Neuronal stem cell (in vitro differentiated cells): Measurements from ENCODE around the gene ZNF407.

ENCODE experiments used
- DNase-seq: peaks from one replicate; pipeline ENCODE4 v3.0.0-alpha.2; 2013; ENCODE audit warnings: low spot score
- H2AFZ ChIP-seq: one replicate; pipeline ENCODE4 v1.6.1; 2013; ENCODE audit warnings: mild to moderate bottlenecking, low read length, inconsistent platforms
- H2AK5ac ChIP-seq: 2 replicates; pipeline ENCODE4 v1.6.1; 2013; ENCODE audit warnings: low read depth, mild to moderate bottlenecking, inconsistent platforms, low read length, moderate library complexity, mixed read lengths
- H2BK120ac ChIP-seq: 2 replicates; pipeline ENCODE4 v1.6.1; 2013; ENCODE audit warnings: low read depth, mild to moderate bottlenecking, inconsistent platforms, low read length, moderate library complexity, mixed read lengths
- H2BK12ac ChIP-seq: one replicate; pipeline ENCODE4 v1.6.1; 2013; ENCODE audit warnings: low read length, inconsistent platforms
- H2BK15ac ChIP-seq: 2 replicates; pipeline ENCODE4 v1.6.1; 2013; ENCODE audit warnings: mild to moderate bottlenecking, low read length, inconsistent platforms, mixed read lengths
- H2BK5ac ChIP-seq: one replicate; pipeline ENCODE4 v1.6.1; 2013; ENCODE audit warnings: inconsistent platforms, mild to moderate bottlenecking, low read length, moderate library complexity
- H3K14ac ChIP-seq: one replicate; pipeline ENCODE4 v1.6.1; 2013; ENCODE audit warnings: low read length, inconsistent platforms
- H3K18ac ChIP-seq: 2 replicates; pipeline ENCODE4 v1.6.1; 2013; ENCODE audit warnings: low read length, inconsistent platforms
- H3K23ac ChIP-seq: 2 replicates; pipeline ENCODE4 v1.6.1; 2013; ENCODE audit warnings: low read depth, mild to moderate bottlenecking, mixed read lengths, low read length, inconsistent platforms; ENCODE audit not compliant: poor library complexity
- H3K27ac ChIP-seq: replicated peaks from 3 replicates; pipeline ENCODE4 v1.5.1; 2013; ENCODE audit warnings: low read length, inconsistent platforms
- H3K27me3 ChIP-seq, 3 experiments: 2 replicates each; pipeline ENCODE4 v1.6.1; 2013; ENCODE audit warnings: low read length in 3 of 3, mild to moderate bottlenecking in 2 of 3, inconsistent platforms in 1 of 3, low read depth in 1 of 3, mixed read lengths in 1 of 3, moderate library complexity in 1 of 3; ENCODE audit not compliant: control insufficient read depth in 3 of 3, insufficient read depth in 3 of 3
- H3K36me3 ChIP-seq, 2 donors: replicated peaks in 1 of 2; 2 replicates each; pipeline ENCODE4 v1.6.1; 2013; ENCODE audit warnings: low read length in 2 of 2; ENCODE audit not compliant: control insufficient read depth in 2 of 2, insufficient read depth in 2 of 2
- H3K4ac ChIP-seq: 2 replicates; pipeline ENCODE4 v1.6.1; 2013; ENCODE audit warnings: inconsistent platforms, mild to moderate bottlenecking, low read length, moderate library complexity
- H3K4me1 ChIP-seq, 2 donors: 1 replicate in 1 of 2; 2 replicates in 1 of 2; pipeline ENCODE4 v1.6.1; 2013; ENCODE audit warnings: low read length in 2 of 2, low read depth in 1 of 2; ENCODE audit not compliant: control insufficient read depth in 2 of 2, insufficient read depth in 1 of 2
- H3K4me2 ChIP-seq: one replicate; pipeline ENCODE4 v1.6.1; 2013; ENCODE audit warnings: mild to moderate bottlenecking, low read length, inconsistent platforms; ENCODE audit not compliant: insufficient read depth, poor library complexity, severe bottlenecking
- H3K4me3 ChIP-seq, 2 donors: 2 replicates each; pipeline ENCODE4 v1.5.1; 2013; ENCODE audit warnings: low read length in 2 of 2, mild to moderate bottlenecking in 2 of 2, inconsistent platforms in 1 of 2, moderate library complexity in 1 of 2
- H3K79me1 ChIP-seq: one replicate; pipeline ENCODE4 v1.6.1; 2013; ENCODE audit warnings: low read depth, mild to moderate bottlenecking, inconsistent platforms, low read length, moderate library complexity
- H3K9ac ChIP-seq: one replicate; pipeline ENCODE4 v1.6.1; 2013; ENCODE audit warnings: mild to moderate bottlenecking, low read depth, low read length, inconsistent platforms; ENCODE audit not compliant: poor library complexity
- H3K9me3 ChIP-seq, 2 donors: replicated peaks in 1 of 2; 2 replicates each; pipeline versions ENCODE3 to v1.6.1; 2013; ENCODE audit warnings: low read length in 2 of 2, mild to moderate bottlenecking in 2 of 2, inconsistent platforms in 1 of 2, low read depth in 1 of 2, mixed read lengths in 1 of 2, moderate library complexity in 1 of 2; ENCODE audit not compliant: control insufficient read depth in 2 of 2, insufficient read depth in 1 of 2
- H4K8ac ChIP-seq: one replicate; pipeline ENCODE4 v1.6.1; 2013; ENCODE audit warnings: low read depth, mild to moderate bottlenecking, inconsistent platforms, low read length, moderate library complexity
- H4K91ac ChIP-seq: one replicate; pipeline ENCODE4 v1.6.1; 2013; ENCODE audit warnings: low read length, low read depth, mild to moderate bottlenecking, inconsistent platforms; ENCODE audit not compliant: poor library complexity
- WGBS, 2 donors: extraction: QIAGEN DNeasy Blood & Tissue Kit; methylation state at CpG; one replicate each; pipeline ENCODE4 v1.1.7; 2013; ENCODE audit warnings: missing lambda C conversion rate in 2 of 2, mixed read lengths in 1 of 2; ENCODE audit not compliant: insufficient read length in 2 of 2, insufficient replicate concordance in 1 of 2; ENCODE audit errors: extremely low coverage in 2 of 2; 5-methylcytosine and 5-hydroxymethylcytosine counted together

ZNF407 gene

DNA sequence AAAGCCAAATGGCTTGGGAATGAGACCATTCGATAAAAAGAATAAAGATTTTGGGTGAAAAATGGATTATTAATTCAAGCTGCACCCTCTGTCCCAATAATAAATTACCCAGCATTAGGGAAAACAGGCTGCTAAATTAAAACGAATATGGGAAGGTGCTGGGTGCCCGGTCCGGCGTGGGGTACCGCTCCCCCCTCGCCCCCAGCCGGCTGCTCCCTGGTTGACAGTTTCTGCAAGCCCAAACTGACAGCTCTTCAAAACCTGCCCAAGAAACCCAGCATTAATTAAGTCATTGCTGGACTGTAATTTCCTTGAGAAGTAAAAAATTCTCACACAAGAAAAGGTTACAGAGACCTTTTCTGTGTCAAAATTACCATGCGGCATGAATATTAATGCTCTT, 512.6 kb downstream of the ZNF407 start:
- H3K79me1 ChIP-seq: no peaks in the 10 kb centered on the region
- no peaks in the 10 kb centered on the region for H3K27me3 ChIP-seq
- H2AFZ ChIP-seq: no peak overlapping the region
- no peaks in the 10 kb centered on the region for H3K9me3 ChIP-seq
- no peak overlapping the region for H3K27ac ChIP-seq
- no peak for DNase-seq
- no peak overlapping the region for H2BK12ac ChIP-seq
- H2AK5ac ChIP-seq: no peak overlapping the region
- H2BK5ac ChIP-seq: no peak overlapping the region
- no peak overlapping the region for H3K14ac ChIP-seq
- H3K9ac ChIP-seq: no peak overlapping the region
- no peaks in the 10 kb centered on the region for H3K4me1 ChIP-seq
- no CpG with 5 or more reads among the region's 9 CpGs for WGBS, 2 donors
- no peak overlapping the region for H3K4ac ChIP-seq
- H3K4me3 ChIP-seq: no peak overlapping the region
- no peak overlapping the region for H3K4me2 ChIP-seq
- H3K36me3 ChIP-seq: no peaks in the 10 kb centered on the region
- no peak overlapping the region for H2BK15ac ChIP-seq
- H2BK120ac ChIP-seq: no peak overlapping the region
- no peak overlapping the region for H3K23ac ChIP-seq
- no peak overlapping the region for H3K18ac ChIP-seq
- H4K8ac ChIP-seq: no peak overlapping the region
- no peak overlapping the region for H4K91ac ChIP-seq

DNA sequence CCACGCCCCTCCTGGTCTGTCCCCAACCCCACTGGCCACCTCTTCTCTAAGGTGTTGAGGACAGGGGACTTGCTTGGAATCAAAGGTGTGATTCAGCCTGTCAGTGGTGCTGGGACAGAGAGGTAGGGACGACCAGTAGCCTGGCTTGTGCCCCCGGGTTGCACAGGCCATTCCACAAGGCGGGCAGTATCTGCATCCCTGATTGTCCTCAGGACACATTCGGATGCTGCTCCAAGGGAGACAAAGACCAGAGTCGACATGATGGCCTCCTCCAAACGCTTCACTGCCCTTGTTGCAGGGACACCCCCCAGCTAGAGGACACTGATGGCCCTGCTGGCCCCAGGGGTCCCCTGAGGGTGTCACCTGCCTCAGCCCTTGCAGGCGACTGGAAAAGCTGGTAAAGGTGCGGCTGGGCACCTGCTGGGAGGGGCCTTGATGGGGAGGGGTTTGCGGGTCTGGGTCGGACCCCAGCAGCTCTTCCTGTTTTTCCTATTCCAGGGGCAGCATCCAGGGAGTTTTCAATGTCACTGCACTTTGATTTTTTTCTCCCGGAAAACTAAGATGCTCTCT, 513.3 kb downstream of the ZNF407 start:
- WGBS, 2 donors: no CpG with 5 or more reads among the region's 12 CpGs
- H2BK15ac ChIP-seq: no peak overlapping the region
- no peak overlapping the region for H3K4me2 ChIP-seq
- no peaks in the 10 kb centered on the region for H3K36me3 ChIP-seq
- no peaks in the 10 kb centered on the region for H3K9me3 ChIP-seq
- H3K4me3 ChIP-seq: no peak overlapping the region
- no peaks in the 10 kb centered on the region for H3K27me3 ChIP-seq
- H3K79me1 ChIP-seq: no peaks in the 10 kb centered on the region
- no peak overlapping the region for H3K18ac ChIP-seq
- no peak for DNase-seq
- no peak overlapping the region for H3K9ac ChIP-seq
- no peak overlapping the region for H4K91ac ChIP-seq
- H2BK5ac ChIP-seq: no peak overlapping the region
- no peak overlapping the region for H2BK12ac ChIP-seq
- no peak overlapping the region for H3K14ac ChIP-seq
- H3K27ac ChIP-seq: no peak overlapping the region
- H3K4me1 ChIP-seq: no peaks in the 10 kb centered on the region
- H4K8ac ChIP-seq: no peak overlapping the region
- H3K4ac ChIP-seq: no peak overlapping the region
- no peak overlapping the region for H3K23ac ChIP-seq
- no peak overlapping the region for H2BK120ac ChIP-seq
- no peak overlapping the region for H2AFZ ChIP-seq
- no peak overlapping the region for H2AK5ac ChIP-seq

DNA sequence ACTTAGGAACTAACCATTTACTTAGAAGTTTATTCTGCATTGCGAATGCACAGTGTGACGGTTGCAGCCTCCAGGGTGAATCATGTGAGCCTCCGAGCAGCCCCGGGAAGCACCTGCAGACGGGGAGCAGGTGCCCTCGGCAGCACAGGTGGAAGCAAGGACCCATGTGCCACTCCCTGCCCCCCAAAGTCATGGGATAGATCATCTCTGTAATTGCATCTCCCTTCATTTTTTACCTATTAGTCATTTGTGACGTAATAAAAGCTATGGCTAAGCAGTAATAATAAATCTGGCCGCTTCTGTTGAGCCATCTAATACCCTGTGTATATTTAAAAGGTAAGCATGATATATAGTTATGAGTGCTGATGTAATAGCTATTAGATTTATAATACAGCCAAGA, 514.1 kb downstream of the ZNF407 start:
- Histone ChIP-seq H3K14ac (no peak overlapping the region), H3K79me1 (no peaks in the 10 kb centered on the region), H2BK12ac (no peak overlapping the region), H3K27ac (no peak overlapping the region), H3K4me2 (no peak overlapping the region), H3K4ac (no peak overlapping the region), H3K9ac (no peak overlapping the region), H2BK120ac (no peak overlapping the region), H3K4me1 (no peaks in the 10 kb centered on the region), H3K27me3 (no peaks in the 10 kb centered on the region), H3K4me3 (no peak overlapping the region), H2BK15ac (no peak overlapping the region), H3K18ac (no peak overlapping the region), H3K9me3 (no peaks in the 10 kb centered on the region), H2BK5ac (no peak overlapping the region), H4K91ac (no peak overlapping the region), H2AK5ac (no peak overlapping the region), H3K23ac (no peak overlapping the region), H3K36me3 (no peaks in the 10 kb centered on the region), H4K8ac (no peak overlapping the region), H2AFZ (no peak overlapping the region)
- WGBS, 2 donors: no CpG with 5 or more reads among the region's 8 CpGs
- no peak for DNase-seq

DNA sequence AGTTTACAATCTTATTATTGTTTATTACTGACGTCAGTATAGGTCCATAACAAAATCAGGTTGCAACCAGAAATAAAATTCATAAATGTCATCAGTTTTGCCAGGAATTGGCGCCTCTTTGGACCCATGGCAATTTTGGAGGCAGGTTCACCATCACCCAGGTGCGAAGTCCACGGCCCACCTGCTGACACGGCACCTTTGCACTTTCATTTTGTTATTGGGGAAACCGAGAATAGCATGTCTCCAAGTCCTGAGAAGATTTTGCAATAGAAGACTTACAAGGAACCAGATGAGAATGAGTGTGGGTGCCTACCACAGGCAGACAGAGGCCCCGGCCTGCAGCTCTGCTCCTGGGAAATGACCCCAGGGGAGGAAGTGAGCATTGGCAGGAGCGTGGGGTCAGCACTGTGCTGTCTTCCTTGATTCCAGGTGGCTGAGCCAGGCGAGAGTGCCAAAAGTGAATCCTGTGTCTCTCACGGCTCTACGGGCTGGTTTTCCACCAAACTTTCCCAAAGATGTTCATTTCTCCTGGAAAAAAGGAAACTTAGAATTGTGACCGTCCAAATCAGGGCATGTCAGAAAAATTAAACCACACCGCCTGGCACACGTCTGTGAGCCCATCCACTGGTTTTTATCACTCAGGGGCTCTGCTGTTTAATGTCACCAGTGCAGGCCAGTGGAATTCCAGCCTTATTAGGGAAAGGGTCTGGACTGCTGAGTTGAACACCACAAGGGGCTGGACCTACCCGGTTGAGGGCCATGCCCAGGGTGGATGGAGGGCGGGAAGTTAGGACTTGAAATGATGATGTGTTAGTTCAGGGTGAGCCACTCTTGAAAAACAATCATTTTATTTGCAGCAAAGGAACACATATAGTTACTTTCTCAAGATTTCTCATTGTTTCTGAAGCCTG, 514.8 kb downstream of the ZNF407 start:
- Histone ChIP-seq H3K23ac (no peak overlapping the region), H4K91ac (no peak overlapping the region), H3K18ac (no peak overlapping the region), H3K27ac (no peak overlapping the region), H3K4ac (no peak overlapping the region), H2BK5ac (no peak overlapping the region), H2BK15ac (no peak overlapping the region), H3K4me2 (no peak overlapping the region), H4K8ac (no peak overlapping the region), H3K4me3 (no peak overlapping the region), H3K36me3 (no peaks in the 10 kb centered on the region), H2AFZ (no peak overlapping the region), H2BK12ac (no peak overlapping the region), H3K79me1 (no peaks in the 10 kb centered on the region), H3K4me1 (no peaks in the 10 kb centered on the region), H3K27me3 (no peaks in the 10 kb centered on the region), H2AK5ac (no peak overlapping the region), H3K9ac (no peak overlapping the region), H3K14ac (no peak overlapping the region), H3K9me3 (no peaks in the 10 kb centered on the region), H2BK120ac (no peak overlapping the region)
- DNase-seq: no peak
- no CpG with 5 or more reads among the region's 16 CpGs for WGBS, 2 donors
